ENCODE data around the gene ANXA4. TPM values are rescaled to one million over a fixed set of nuclear protein-coding genes. Genes with fewer than 3 reads are reported as not detected.

ANXA4 gene
- polyA plus RNA-seq (2012; rRNA removed) = 93.2 and 137 TPM in 2 replicates
- polyA plus RNA-seq (2012; cell fraction: cytosol; rRNA removed) = 86.9 and 101 TPM in 2 replicates
- polyA plus RNA-seq (2012; cell fraction: nucleus; rRNA removed) = 126 and 213 TPM in 2 replicates

GRCh38 chr2:69741575-69742321, at the start of gene ANXA4:
TSS of gene ANXA4 (plus strand) at chr2:69742134. CDS start at chr2:69781566, 39,432 bp downstream.
- DNase-seq = peak; percentile 88
- H3K9me3 ChIP-seq = no peaks in the 10 kb centered on the region
- WGBS (ENCODE audit: low lambda C conversion rate) = under 1% methylated on average over 35 of the region's 75 CpGs
- H3F3A ChIP-seq (replicated peaks; ENCODE audit: insufficient read depth) = peaks cover 8% of the 10 kb centered on the region
- CTCF ChIA-PET = interaction anchor here (0.6 to 8.5 kb wide), 9 partner anchors 11 to 184 kb away, joined by 3 to 79 read pairs (median 3); no protein-coding TSS in a partner anchor
- peak within 1 kb of the TSS; percentile 69 to 72 for H3K4me3 ChIP-seq (ENCODE audit: low read depth in 2 of 2, low read length in 1 of 2)
- peaks cover 0 to 8% of the 10 kb centered on the region in 2 experiments for H3K36me3 ChIP-seq (replicated peaks in 1 of 2; ENCODE audit: control insufficient read depth in 1 of 2, insufficient read depth in 2 of 2, low read length in 1 of 2)
- no peaks in the 10 kb centered on the region for H3K9me2 ChIP-seq
- H2AFZ ChIP-seq (ENCODE audit: low read depth) = peak within 1 kb of the TSS; percentile 88
- peaks cover 0 to 10% of the 10 kb centered on the region in 2 experiments; a peak in 1 of 4 replicates for H3K4me1 ChIP-seq (ENCODE audit: control insufficient read depth in 1 of 2, insufficient read depth in 2 of 2, low read depth in 1 of 2, low read length in 1 of 2)
- peaks cover 44% of the 10 kb centered on the region for H3K79me2 ChIP-seq (ENCODE audit: insufficient read depth)
- H4K20me1 ChIP-seq (ENCODE audit: insufficient read depth) = no peaks in the 10 kb centered on the region
- peak within 1 kb of the TSS; percentile 93 for H3K4me2 ChIP-seq
- no peaks in the 10 kb centered on the region for H3K27me3 ChIP-seq (ENCODE audit: insufficient read depth)
- H3K27ac ChIP-seq (ENCODE audit: low read depth in 2 of 2, low read length in 1 of 2) = peak within 1 kb of the TSS; percentile 80 to 84
- H3K9ac ChIP-seq = peak within 1 kb of the TSS; percentile 87
- POLR2A ChIA-PET = interaction anchor here (1.0 kb wide), 1 partner anchor 17 kb away, joined by 3 read pairs; no protein-coding TSS in a partner anchor
- TF ChIP-seq, protein P1, sequence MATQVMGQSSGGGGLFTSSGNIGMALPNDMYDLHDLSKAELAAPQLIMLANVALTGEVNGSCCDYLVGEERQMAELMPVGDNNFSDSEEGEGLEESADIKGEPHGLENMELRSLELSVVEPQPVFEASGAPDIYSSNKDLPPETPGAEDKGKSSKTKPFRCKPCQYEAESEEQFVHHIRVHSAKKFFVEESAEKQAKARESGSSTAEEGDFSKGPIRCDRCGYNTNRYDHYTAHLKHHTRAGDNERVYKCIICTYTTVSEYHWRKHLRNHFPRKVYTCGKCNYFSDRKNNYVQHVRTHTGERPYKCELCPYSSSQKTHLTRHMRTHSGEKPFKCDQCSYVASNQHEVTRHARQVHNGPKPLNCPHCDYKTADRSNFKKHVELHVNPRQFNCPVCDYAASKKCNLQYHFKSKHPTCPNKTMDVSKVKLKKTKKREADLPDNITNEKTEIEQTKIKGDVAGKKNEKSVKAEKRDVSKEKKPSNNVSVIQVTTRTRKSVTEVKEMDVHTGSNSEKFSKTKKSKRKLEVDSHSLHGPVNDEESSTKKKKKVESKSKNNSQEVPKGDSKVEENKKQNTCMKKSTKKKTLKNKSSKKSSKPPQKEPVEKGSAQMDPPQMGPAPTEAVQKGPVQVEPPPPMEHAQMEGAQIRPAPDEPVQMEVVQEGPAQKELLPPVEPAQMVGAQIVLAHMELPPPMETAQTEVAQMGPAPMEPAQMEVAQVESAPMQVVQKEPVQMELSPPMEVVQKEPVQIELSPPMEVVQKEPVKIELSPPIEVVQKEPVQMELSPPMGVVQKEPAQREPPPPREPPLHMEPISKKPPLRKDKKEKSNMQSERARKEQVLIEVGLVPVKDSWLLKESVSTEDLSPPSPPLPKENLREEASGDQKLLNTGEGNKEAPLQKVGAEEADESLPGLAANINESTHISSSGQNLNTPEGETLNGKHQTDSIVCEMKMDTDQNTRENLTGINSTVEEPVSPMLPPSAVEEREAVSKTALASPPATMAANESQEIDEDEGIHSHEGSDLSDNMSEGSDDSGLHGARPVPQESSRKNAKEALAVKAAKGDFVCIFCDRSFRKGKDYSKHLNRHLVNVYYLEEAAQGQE (IDR thresholded peaks at IDR 0.05; ENCODE audit: low read depth, low read length) = no peak
- TF ChIP-seq RAD21 (IDR thresholded peaks at IDR 0.05; ENCODE audit: low read length) = no peak
- peak; percentile 41 for TF ChIP-seq MXI1 (IDR thresholded peaks at IDR 0.05; ENCODE audit: low read depth, low read length)
- no peak for TF ChIP-seq YY1 (IDR thresholded peaks at IDR 0.05; ENCODE audit: low read depth)
- no peak for TF ChIP-seq CHD2 (IDR thresholded peaks at IDR 0.05; ENCODE audit: low read length, partially characterized antibody)
- TF ChIP-seq MEF2A (IDR thresholded peaks at IDR 0.05; ENCODE audit: borderline replicate concordance, low read depth) = no peak
- peak; percentile 77 for TF ChIP-seq ELF1 (IDR thresholded peaks at IDR 0.05)
- TF ChIP-seq SMC3 (IDR thresholded peaks at IDR 0.05; ENCODE audit: low read depth, low read length) = no peak
- no peak for TF ChIP-seq FOXJ3 (CRISPR knock-in tag; IDR thresholded peaks at IDR 0.05)
- TF ChIP-seq TEAD4 (IDR thresholded peaks at IDR 0.05; ENCODE audit: borderline replicate concordance, insufficient read depth) = 0 out of 2 replicates have a peak, but pooled peaks have one; percentile 16
- TF ChIP-seq IRF3 (IDR thresholded peaks at IDR 0.05; ENCODE audit: low read depth, low read length) = no peak
- TF ChIP-seq FOXM1 (IDR thresholded peaks at IDR 0.05; ENCODE audit: low read depth) = no peak
- 0 out of 2 replicates have a peak, but pooled peaks have one; percentile 33 for TF ChIP-seq SIN3A (IDR thresholded peaks at IDR 0.05; ENCODE audit: borderline replicate concordance, low read depth, low read length)
- no peak for TF ChIP-seq TCF12 (IDR thresholded peaks at IDR 0.05)
- peak; percentile 77 for TF ChIP-seq USF1 (IDR thresholded peaks at IDR 0.05; ENCODE audit: borderline replicate concordance, low read depth)
- TF ChIP-seq JUND (IDR thresholded peaks at IDR 0.05) = no peak
- no peak; the same call in 1 of the 2 replicates for TF ChIP-seq TAF1 (IDR thresholded peaks at IDR 0.05; ENCODE audit: borderline replicate concordance, low read depth, low read length)
- no peak for TF ChIP-seq NFIC (IDR thresholded peaks at IDR 0.05; ENCODE audit: borderline replicate concordance)
- peak; percentile 78 for TF ChIP-seq POLR2AphosphoS5 (IDR thresholded peaks at IDR 0.05; ENCODE audit: low read depth, low read length)
- TF ChIP-seq RXRA (IDR thresholded peaks at IDR 0.05; ENCODE audit: borderline replicate concordance, low read depth) = peak; percentile 30; the same call in 1 of the 2 replicates
- no peak for TF ChIP-seq NRF1 (IDR thresholded peaks at IDR 0.05; ENCODE audit: low read depth, low read length)
- no peak for TF ChIP-seq EP300 (IDR thresholded peaks at IDR 0.05; ENCODE audit: borderline replicate concordance in 1 of 2, low read depth in 1 of 2, low read length in 1 of 2)
- TF ChIP-seq CTCF (IDR thresholded peaks at IDR 0.05) = no peak
- TF ChIP-seq RCOR1 (IDR thresholded peaks at IDR 0.05; ENCODE audit: low read length) = no peak

All from SK-N-SH (cell line).